Measurements from ENCODE around the gene DAD1.

DNA sequence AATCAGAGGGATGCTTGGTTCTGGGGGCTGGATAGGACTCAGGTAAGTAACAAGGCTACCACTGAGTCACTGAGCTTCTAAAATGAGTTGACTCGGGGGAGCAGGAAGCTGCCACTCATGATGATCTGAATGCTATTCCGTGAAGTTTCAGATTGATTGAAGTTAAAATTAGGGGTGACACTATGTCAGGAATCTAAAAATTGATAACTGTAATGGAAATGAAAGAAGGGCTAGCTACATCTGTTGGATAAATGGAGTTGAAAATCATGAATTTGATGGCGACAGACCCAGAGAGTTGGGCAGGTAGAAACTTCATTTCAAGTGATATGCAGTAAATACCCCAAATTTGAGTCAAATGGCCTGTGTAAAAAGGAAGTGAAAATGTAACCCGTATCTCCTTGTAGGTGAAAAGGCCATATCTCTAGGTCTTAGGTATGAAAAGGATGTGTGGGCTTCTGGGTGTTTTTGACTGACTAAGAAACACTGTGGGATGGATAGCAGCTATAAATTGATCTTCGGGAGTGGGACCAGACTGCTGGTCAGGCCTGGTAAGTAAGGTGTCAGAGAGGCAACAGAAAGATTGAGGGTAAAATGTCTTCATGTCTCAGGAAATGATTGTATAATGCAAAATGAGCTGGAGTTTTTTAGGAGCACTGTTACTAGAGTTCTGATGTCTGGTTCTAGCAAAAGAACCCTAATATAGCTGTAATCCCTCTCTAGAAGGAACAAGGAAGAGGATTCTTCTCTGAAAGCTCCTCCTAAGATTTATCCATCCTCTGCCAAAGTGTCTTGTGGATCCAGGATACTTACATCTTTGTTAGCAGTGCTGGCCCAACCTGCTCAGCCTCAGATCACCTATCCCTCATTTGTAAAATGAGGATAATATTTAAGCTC, 57.3 kb downstream of the DAD1 start:
- TF ChIP-seq, protein P1, sequence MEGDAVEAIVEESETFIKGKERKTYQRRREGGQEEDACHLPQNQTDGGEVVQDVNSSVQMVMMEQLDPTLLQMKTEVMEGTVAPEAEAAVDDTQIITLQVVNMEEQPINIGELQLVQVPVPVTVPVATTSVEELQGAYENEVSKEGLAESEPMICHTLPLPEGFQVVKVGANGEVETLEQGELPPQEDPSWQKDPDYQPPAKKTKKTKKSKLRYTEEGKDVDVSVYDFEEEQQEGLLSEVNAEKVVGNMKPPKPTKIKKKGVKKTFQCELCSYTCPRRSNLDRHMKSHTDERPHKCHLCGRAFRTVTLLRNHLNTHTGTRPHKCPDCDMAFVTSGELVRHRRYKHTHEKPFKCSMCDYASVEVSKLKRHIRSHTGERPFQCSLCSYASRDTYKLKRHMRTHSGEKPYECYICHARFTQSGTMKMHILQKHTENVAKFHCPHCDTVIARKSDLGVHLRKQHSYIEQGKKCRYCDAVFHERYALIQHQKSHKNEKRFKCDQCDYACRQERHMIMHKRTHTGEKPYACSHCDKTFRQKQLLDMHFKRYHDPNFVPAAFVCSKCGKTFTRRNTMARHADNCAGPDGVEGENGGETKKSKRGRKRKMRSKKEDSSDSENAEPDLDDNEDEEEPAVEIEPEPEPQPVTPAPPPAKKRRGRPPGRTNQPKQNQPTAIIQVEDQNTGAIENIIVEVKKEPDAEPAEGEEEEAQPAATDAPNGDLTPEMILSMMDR (IDR thresholded peaks at IDR 0.05): no peak
- no peak for TF ChIP-seq POLR2AphosphoS5 (IDR thresholded peaks at IDR 0.05)
- no peak for TF ChIP-seq EP300 (IDR thresholded peaks at IDR 0.05)
- TF ChIP-seq POLR2A (IDR thresholded peaks at IDR 0.05): no peak
